Colonic mucosa (tissue), 4 donors: ENCODE data around the gene MPDU1. TPM values are rescaled to one million over a fixed set of nuclear protein-coding genes. Genes with fewer than 3 reads are reported as not detected.

Source experiments
- DNase-seq: peaks from one replicate; pipeline ENCODE4 v3.0.0-alpha.2; 2020
- H3K27ac ChIP-seq: fragments of 200-600 bp; one replicate; pipeline ENCODE4 v1.8.0; 2021
- H3K27me3 ChIP-seq: fragments of 200-600 bp; one replicate; pipeline ENCODE4 v1.8.0; 2021
- H3K36me3 ChIP-seq: fragments of 200-600 bp; one replicate; pipeline ENCODE4 v1.8.0; 2021
- H3K4me1 ChIP-seq: fragments of 200-600 bp; one replicate; pipeline ENCODE4 v1.8.0; 2021; ENCODE audit warnings: mild to moderate bottlenecking
- H3K4me3 ChIP-seq: fragments of 200-600 bp; one replicate; pipeline ENCODE4 v1.8.0; 2021
- H3K9ac ChIP-seq, 2 donors: one replicate each; pipeline ENCODE4 v1.7.0; 2013; ENCODE audit warnings: control low read depth in 2 of 2, low read depth in 2 of 2, low read length in 2 of 2
- H3K9me3 ChIP-seq: fragments of 200-600 bp; one replicate; pipeline ENCODE4 v1.8.0; 2021
- intact Hi-C: fragments of 100-400 bp; cut with DNase I; formaldehyde crosslinking; loops from one replicate; pipeline ENCODE4 v1.14.1; 2022
- total RNA-seq, 2 donors: library from RNA; stranded (reverse); fragmentation: NEBNext Ultra II Directional in 1 of 2; extraction: Animal tissue kit (Norgen Biotek cat#: 25700) in 1 of 2; gene quantifications; one replicate each; pipeline ENCODE4 v1.2.1, GENCODE V29; 2021
- TF ChIP-seq, protein P1 (sequence below): fragments of 200-600 bp; IDR thresholded peaks from one replicate; pipeline ENCODE4 v1.8.0; 2022; ENCODE audit warnings: antibody characterized with exemption, mild to moderate bottlenecking
- donor health status: healthy.
- donor health status: DM: no; HTN: no; CAD: no.
- donor health status: DM: no; HTN: no; CAD: no.

Gene MPDU1
- total RNA-seq, 2 donors from 2014 or later: 80.1 to 111 TPM

DNA sequence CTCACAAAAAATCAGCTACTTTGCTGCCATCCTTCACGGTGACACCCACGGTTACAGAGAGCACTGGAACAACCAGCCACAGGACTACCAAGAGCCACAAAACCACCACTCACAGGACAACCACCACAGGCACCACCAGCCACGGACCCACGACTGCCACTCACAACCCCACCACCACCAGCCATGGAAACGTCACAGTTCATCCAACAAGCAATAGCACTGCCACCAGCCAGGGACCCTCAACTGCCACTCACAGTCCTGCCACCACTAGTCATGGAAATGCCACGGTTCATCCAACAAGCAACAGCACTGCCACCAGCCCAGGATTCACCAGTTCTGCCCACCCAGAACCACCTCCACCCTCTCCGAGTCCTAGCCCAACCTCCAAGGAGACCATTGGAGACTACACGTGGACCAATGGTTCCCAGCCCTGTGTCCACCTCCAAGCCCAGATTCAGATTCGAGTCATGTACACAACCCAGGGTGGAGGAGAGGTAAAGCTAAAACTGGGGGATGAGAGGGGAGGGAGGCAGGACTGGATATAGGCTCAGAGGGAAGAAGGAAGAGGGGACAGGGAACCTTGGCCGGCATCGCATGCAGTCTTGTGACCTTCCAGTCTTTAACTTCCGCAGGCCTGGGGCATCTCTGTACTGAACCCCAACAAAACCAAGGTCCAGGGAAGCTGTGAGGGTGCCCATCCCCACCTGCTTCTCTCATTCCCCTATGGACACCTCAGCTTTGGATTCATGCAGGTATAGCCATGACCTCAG, 3.6 kb upstream of the MPDU1 start:
- TF ChIP-seq, protein P1, sequence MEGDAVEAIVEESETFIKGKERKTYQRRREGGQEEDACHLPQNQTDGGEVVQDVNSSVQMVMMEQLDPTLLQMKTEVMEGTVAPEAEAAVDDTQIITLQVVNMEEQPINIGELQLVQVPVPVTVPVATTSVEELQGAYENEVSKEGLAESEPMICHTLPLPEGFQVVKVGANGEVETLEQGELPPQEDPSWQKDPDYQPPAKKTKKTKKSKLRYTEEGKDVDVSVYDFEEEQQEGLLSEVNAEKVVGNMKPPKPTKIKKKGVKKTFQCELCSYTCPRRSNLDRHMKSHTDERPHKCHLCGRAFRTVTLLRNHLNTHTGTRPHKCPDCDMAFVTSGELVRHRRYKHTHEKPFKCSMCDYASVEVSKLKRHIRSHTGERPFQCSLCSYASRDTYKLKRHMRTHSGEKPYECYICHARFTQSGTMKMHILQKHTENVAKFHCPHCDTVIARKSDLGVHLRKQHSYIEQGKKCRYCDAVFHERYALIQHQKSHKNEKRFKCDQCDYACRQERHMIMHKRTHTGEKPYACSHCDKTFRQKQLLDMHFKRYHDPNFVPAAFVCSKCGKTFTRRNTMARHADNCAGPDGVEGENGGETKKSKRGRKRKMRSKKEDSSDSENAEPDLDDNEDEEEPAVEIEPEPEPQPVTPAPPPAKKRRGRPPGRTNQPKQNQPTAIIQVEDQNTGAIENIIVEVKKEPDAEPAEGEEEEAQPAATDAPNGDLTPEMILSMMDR: no peak
- peak overlapping the region; percentile 78 for H3K27ac ChIP-seq
- intact Hi-C loops: loop anchor here (10.0 kb wide), 1 partner anchor 145 kb away; the partner anchor contains the start of genes FGF11 and TMEM102
- H3K27me3 ChIP-seq: no peaks in the 10 kb centered on the region
- H3K9ac ChIP-seq: peak overlapping the region; percentile 48 to 85
- peak overlapping the region; percentile 15 for H3K4me3 ChIP-seq
- no peaks in the 10 kb centered on the region for H3K9me3 ChIP-seq
- peaks cover 10% of the 10 kb centered on the region for H3K4me1 ChIP-seq
- H3K36me3 ChIP-seq: peaks cover 24% of the 10 kb centered on the region
- DNase-seq: no peak

DNA sequence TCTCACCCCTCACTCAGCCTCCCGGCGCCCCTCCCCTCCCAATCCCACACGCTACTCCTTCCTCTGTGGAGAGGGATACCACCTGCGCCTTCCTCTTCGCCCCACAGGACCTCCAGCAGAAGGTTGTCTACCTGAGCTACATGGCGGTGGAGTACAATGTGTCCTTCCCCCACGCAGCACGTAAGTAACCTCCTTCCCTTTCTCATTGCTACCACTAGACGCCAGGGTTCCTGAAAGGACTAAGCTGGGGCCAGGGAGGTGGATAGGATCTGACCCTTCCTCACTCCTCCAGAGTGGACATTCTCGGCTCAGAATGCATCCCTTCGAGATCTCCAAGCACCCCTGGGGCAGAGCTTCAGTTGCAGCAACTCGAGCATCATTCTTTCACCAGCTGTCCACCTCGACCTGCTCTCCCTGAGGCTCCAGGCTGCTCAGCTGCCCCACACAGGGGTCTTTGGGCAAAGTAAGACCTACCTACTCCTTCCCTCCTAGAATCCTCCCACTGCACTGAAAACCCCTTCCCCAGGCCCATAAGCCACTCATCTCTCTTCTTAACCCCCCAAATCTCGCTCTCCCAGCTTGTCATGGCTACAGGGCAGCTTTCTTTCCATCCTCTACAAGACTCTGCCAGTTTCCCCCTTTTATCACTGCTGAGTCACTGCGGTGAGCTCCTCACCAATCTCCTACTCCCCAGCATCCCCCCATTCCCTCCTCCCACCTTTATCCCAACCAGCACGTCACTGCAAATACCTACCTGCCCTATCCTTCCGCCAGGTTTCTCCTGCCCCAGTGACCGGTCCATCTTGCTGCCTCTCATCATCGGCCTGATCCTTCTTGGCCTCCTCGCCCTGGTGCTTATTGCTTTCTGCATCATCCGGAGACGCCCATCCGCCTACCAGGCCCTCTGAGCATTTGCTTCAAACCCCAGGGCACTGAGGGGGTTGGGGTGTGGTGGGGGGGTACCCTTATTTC, 2.8 kb upstream of the MPDU1 start:
- H3K9ac ChIP-seq: peak overlapping the region; percentile 44 to 85
- TF ChIP-seq, protein P1: no peak
- peaks cover 3% of the 10 kb centered on the region for H3K4me1 ChIP-seq
- H3K9me3 ChIP-seq: no peaks in the 10 kb centered on the region
- H3K27ac ChIP-seq: peak overlapping the region; percentile 78
- intact Hi-C loops: loop anchor here (10.0 kb wide), 1 partner anchor 146 kb away; the partner anchor contains the start of genes FGF11 and TMEM102
- no peaks in the 10 kb centered on the region for H3K27me3 ChIP-seq
- H3K36me3 ChIP-seq: peaks cover 16% of the 10 kb centered on the region
- DNase-seq: no peak
- no peak overlapping the region for H3K4me3 ChIP-seq

DNA sequence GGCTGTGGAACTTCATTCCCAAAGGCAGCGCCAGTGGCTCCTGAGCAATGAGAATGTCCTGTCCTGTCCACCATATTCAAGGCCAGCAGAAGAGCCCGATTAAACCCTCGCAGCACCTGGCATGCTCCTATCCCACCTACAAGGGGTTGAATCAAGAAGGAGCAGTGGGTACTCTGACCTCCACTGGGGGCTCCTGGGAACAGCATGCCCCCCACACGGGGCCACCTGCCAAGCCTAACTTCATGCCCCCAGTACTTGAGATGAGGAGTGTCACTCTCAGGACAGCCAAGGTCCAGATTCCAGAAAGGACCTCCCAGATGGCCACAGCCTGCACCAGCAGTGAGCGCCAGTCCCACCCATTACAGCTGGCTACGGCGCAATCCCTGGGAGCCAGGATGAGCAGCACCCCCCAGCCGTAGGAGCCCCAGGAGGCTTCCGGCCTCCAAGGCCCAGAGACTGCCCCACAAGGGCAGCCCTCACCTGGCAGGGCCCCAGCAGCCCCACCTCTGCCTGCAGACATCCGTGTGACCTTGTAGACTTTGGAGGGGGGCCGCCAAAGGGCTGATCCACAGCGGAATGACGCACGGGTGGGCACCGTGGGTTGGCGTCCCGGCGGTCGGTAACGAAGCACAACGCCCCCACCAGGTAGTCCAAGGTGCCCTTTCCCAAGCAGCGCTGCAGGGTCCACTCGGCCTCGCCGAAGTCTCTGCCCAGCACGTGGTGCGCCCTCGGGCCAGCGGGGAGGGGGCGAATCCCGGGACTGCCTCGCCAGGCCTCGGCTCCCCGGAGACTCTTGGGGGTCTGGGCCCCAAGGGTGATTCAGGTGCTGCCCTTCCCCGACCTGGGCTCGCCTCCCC, 1.0 kb upstream of the MPDU1 start:
- Histone ChIP-seq H3K9ac (peak overlapping the region; percentile 66 to 86), H3K4me3 (peak overlapping the region; percentile 46), H3K9me3 (no peaks in the 10 kb centered on the region), H3K27me3 (no peaks in the 10 kb centered on the region), H3K36me3 (peaks cover 3% of the 10 kb centered on the region), H3K4me1 (peaks cover 3% of the 10 kb centered on the region), H3K27ac (peak overlapping the region; percentile 87)
- intact Hi-C loops: loop anchor here (10.0 kb wide), 1 partner anchor 148 kb away; the partner anchor contains the start of genes FGF11 and TMEM102
- DNase-seq: no peak
- TF ChIP-seq, protein P1: no peak

DNA sequence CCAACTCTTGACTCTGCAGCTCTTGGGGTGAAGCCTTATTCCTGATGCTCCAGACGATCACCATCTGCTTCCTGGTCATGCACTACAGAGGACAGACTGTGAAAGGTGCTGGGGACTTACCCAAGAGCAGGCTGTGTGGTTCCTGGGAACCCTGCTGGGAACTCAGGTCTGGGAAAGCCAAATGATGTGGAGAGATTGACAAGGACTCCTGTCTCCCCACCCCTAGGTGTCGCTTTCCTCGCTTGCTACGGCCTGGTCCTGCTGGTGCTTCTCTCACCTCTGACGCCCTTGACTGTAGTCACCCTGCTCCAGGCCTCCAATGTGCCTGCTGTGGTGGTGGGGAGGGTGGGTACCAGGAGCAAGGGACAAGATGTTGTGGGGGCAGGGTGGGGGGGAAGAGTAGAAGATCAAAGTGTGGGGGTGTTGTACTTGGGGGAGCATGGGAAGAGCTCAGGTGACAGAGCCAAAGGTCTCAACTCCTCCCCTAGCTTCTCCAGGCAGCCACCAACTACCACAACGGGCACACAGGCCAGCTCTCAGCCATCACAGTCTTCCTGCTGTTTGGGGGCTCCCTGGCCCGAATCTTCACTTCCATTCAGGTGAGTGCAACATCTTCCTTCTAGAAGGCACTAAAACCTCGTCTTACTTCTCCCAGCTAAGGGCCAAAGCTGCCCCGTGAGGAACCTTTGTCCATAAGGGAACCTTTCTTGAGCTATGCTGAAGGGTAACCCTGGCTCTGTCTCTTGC, 3.2 kb downstream of the MPDU1 start:
- Histone ChIP-seq H3K9ac (peak overlapping the region in 1 of 2 donors; percentile 5), H3K9me3 (no peaks in the 10 kb centered on the region), H3K27ac (no peak overlapping the region), H3K27me3 (no peaks in the 10 kb centered on the region), H3K4me1 (peaks cover 7% of the 10 kb centered on the region), H3K36me3 (peaks cover 8% of the 10 kb centered on the region), H3K4me3 (no peak overlapping the region)
- DNase-seq: peak; percentile 69
- intact Hi-C loops: loop anchor here (10.0 kb wide), 1 partner anchor 152 kb away; the partner anchor contains the start of genes FGF11 and TMEM102
- TF ChIP-seq, protein P1: no peak
